B cell (primary cell): ENCODE measurements around the gene SERINC5.

Experiments
- CTCF ChIP-seq: fragments of 200-600 bp; IDR thresholded peaks from one replicate; pipeline ENCODE4 v1.8.0; 2022; ENCODE audit warnings: antibody characterized with exemption, mild to moderate bottlenecking
- EZH2 ChIP-seq: IDR thresholded peaks from 2 replicates; pipeline ENCODE4 v1.6.1; 2012; ENCODE audit warnings: borderline replicate concordance, low read depth, mild to moderate bottlenecking, moderate library complexity, low read length; ENCODE audit not compliant: insufficient read depth, poor library complexity, severe bottlenecking

- TF ChIP-seq CTCF (no peak), EZH2 (no peak)
Measured at GRCh38 chr5:80242849-80243248, 13.0 kb downstream of the SERINC5 start.
